Epithelial cell of proximal tubule (primary cell): Measurements from ENCODE around the gene LRIT3. TPM values are rescaled to one million over a fixed set of nuclear protein-coding genes. Genes with fewer than 3 reads are reported as not detected.
A peak's percentile ranks its signal among the peaks of the same experiment; 100 is the strongest.

Experiments
- DNase-seq: peaks from one replicate; pipeline ENCODE4 v3.0.0-alpha.2; 2011; ENCODE audit warnings: low read depth
- H3K4me3 ChIP-seq: 2 replicates; pipeline ENCODE4 v1.5.1; 2011; ENCODE audit warnings: low read depth, mild to moderate bottlenecking, low read length
- total RNA-seq: library from RNA; depleted of rRNA; stranded (reverse); fragments of >200 nt; gene quantifications from 2 replicates; pipeline ENCODE4 v1.2.3, GENCODE V29; 2015
- TF ChIP-seq, protein P1 (sequence below): conservative IDR thresholded peaks from 2 replicates; pipeline ENCODE4 v1.5.1; 2012; ENCODE audit warnings: low read depth, mild to moderate bottlenecking, low read length

LRIT3 gene
- total RNA-seq, 1 donor from 2014 or later, result not detected

GRCh38 chr4:109916027-109916409 lies 68.1 kb downstream of the LRIT3 start:
- no peak overlapping the region for H3K4me3 ChIP-seq
- DNase-seq, result no peak
- TF ChIP-seq, protein P1, sequence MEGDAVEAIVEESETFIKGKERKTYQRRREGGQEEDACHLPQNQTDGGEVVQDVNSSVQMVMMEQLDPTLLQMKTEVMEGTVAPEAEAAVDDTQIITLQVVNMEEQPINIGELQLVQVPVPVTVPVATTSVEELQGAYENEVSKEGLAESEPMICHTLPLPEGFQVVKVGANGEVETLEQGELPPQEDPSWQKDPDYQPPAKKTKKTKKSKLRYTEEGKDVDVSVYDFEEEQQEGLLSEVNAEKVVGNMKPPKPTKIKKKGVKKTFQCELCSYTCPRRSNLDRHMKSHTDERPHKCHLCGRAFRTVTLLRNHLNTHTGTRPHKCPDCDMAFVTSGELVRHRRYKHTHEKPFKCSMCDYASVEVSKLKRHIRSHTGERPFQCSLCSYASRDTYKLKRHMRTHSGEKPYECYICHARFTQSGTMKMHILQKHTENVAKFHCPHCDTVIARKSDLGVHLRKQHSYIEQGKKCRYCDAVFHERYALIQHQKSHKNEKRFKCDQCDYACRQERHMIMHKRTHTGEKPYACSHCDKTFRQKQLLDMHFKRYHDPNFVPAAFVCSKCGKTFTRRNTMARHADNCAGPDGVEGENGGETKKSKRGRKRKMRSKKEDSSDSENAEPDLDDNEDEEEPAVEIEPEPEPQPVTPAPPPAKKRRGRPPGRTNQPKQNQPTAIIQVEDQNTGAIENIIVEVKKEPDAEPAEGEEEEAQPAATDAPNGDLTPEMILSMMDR, result no peak

DNA sequence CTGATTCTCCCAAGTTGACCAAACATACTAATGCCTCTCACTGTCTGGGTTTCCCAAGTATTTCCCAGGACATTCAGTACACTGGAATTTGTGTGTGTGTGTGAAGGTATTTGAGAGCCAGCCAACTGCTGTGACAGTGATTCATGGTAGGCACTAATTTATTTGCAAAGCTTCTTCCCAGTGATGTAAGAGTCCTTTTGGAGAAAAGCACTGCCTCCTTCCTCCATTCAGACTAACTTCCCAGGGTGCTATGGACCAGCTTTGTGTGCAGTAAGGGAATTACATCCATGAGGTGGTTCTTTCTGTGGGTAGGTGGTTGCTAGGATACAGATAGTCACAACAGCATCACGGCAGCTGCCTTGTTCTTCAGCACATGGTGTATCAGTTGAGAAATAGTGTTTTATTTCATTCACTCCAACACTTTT lies 73.5 kb downstream of the LRIT3 start:
- H3K4me3 ChIP-seq, result no peak overlapping the region
- DNase-seq, result peak; percentile 96
- TF ChIP-seq, protein P1, result no peak

Other genes with a start within 250 kb of the LRIT3 start
- 59.7 and 74.7 TPM in 2 replicates for gene CASP6, start 144.7 kb upstream of the LRIT3 start, total RNA-seq
- gene PLA2G12A, start 118.0 kb upstream of the LRIT3 start, total RNA-seq, result 20.3 and 58.3 TPM in 2 replicates
- gene CFI, start 46.1 kb upstream of the LRIT3 start, total RNA-seq, result 2.6 and 5.8 TPM in 2 replicates
- gene GAR1, start 32.3 kb upstream of the LRIT3 start, total RNA-seq, result 12.7 and 27.7 TPM in 2 replicates
- gene RRH, start 20.1 kb upstream of the LRIT3 start, total RNA-seq, result not detected in 2 replicates
- gene EGF, start 64.8 kb downstream of the LRIT3 start, total RNA-seq, result 0.36 and 0.46 TPM in 2 replicates